AG09309 (cell line): ENCODE measurements around the gene SNRNP200.

Source experiments
- DNase-seq: peaks from one replicate; pipeline ENCODE4 v3.0.0-alpha.2; 2010; ENCODE audit warnings: low read depth
- H3K4me3 ChIP-seq: 2 replicates; pipeline ENCODE4 v1.5.1; 2011; ENCODE audit warnings: mild to moderate bottlenecking, low read depth, low read length, moderate library complexity; ENCODE audit not compliant: control insufficient read depth
- TF ChIP-seq, protein P1 (sequence below): IDR thresholded peaks from 2 replicates; pipeline ENCODE4 v1.5.1; 2011; ENCODE audit warnings: mild to moderate bottlenecking, low read depth, low read length, inconsistent platforms; ENCODE audit not compliant: insufficient read depth, control insufficient read depth; ENCODE audit errors: missing control alignments

Gene SNRNP200

GRCh38 chr2:96247896-96248295 lies 57.5 kb downstream of the SNRNP200 start:
- no peak for DNase-seq
- TF ChIP-seq, protein P1, sequence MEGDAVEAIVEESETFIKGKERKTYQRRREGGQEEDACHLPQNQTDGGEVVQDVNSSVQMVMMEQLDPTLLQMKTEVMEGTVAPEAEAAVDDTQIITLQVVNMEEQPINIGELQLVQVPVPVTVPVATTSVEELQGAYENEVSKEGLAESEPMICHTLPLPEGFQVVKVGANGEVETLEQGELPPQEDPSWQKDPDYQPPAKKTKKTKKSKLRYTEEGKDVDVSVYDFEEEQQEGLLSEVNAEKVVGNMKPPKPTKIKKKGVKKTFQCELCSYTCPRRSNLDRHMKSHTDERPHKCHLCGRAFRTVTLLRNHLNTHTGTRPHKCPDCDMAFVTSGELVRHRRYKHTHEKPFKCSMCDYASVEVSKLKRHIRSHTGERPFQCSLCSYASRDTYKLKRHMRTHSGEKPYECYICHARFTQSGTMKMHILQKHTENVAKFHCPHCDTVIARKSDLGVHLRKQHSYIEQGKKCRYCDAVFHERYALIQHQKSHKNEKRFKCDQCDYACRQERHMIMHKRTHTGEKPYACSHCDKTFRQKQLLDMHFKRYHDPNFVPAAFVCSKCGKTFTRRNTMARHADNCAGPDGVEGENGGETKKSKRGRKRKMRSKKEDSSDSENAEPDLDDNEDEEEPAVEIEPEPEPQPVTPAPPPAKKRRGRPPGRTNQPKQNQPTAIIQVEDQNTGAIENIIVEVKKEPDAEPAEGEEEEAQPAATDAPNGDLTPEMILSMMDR = no peak
- H3K4me3 ChIP-seq = no peak overlapping the region

- TF ChIP-seq, protein P1 = no peak
- DNase-seq = no peak
- no peak overlapping the region for H3K4me3 ChIP-seq
Measured at GRCh38 chr2:96247009-96247408, 58.3 kb downstream of the SNRNP200 start.

DNA sequence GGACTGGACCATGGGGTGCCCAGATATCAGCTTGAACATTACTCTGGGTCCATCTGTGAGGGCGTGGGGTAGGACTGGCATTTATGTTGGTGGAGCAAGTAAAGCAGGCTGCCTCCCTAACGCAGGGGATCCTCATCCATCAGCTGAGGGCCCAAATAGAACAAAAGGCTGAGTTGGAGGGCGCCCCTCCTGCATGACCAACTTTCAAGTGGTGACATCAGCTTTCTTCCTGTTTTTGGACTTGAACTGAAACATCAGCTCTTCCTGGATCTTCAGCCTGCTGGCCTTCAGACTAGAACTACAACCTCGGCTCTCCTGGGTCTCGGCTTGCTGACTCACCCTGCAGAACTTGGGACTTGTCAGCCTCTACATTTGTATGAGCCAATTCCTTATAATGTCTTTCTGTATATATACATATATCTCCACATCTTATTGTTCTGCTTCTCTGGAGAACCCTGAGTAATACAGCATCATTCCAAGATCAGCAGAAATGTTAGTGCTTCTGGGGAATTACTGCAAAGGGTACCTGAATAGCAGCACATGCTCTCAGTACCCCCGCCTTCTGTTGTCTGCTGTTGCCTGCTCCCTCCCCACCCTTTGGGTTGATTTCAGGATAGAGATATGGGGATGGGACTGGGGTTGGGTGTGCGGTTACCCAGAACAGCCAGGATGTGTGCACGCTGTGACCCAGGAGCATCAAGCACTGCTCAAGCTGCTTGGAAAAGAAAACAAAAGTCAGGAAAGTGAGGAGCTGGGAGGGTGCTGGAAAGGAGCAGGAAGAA lies 59.5 kb downstream of the SNRNP200 start:
- no peak for DNase-seq
- H3K4me3 ChIP-seq = no peak overlapping the region
- TF ChIP-seq, protein P1 = no peak

DNA sequence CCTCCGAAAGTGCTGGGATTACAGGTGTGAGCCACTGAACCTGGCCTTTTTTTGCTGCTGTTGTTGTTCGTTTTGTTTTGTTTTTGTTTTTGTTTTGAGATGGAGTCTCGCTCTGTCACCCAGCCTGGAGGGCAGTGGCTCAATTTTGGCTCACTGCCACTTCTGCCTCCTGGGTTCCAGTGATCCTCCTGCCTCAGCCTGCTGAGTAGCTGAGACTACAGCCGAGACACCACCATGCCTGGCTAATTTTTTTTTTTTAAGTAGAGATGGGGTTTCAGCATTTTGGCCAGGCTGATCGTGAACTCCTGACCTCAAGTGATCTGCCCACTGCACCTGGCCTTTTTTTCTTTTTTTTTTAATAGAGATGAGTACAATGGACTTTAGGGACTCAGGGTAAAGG lies 61.5 kb downstream of the SNRNP200 start:
- TF ChIP-seq, protein P1 = no peak
- no peak overlapping the region for H3K4me3 ChIP-seq
- no peak for DNase-seq

DNA sequence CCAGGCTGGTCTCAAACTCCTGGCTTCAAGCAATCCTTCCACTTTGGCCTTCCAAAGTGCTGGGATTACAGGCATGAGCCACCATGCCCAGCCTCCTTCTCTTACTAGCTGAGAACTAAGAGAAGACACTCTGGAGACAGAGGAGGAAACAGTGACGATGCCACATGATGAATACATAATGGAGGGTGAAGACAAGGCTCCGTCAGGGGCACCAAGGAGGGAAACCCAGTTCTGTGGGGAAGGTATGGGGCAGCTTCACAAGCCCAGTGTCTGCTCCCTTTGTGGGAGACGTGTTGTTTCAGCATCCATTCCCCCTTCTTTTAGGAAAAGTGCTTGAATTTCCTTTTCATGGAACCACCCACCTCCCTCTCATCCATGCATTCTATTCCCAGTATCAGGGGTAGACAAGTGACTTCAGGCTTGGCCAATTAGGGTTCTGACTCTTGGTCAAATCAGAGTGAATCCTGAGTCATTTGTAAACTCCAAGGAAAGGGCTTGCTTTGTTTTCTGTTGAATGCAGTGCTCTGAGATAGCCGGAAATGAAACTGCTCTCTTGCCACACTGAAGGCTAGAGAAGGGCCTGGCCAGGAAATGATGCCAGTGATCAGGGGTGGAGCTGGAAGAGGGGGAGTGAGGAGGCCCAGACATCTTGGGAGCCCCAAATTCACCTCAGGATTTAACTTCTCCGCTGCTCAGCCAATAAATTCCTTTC lies 63.3 kb downstream of the SNRNP200 start:
- no peak overlapping the region for H3K4me3 ChIP-seq
- TF ChIP-seq, protein P1 = no peak
- DNase-seq = peak; percentile 86

GRCh38 chr2:96241227-96241626 lies 64.1 kb downstream of the SNRNP200 start:
- no peak for DNase-seq
- no peak overlapping the region for H3K4me3 ChIP-seq
- TF ChIP-seq, protein P1 = no peak
